Posterior cingulate gyrus (tissue), 11 donors: ENCODE measurements around the gene GPR85.
A peak's percentile ranks its signal among the peaks of the same experiment; 100 is the strongest.
"Not testable (repeated sequence)": the region's sequence is repeated elsewhere in the genome, so short reads cannot be mapped to it uniquely, and the experiment has no call there.

Source experiments
- DNase-seq, 10 donors: peaks; one replicate each; pipeline versions ENCODE4 v3.0.0 to v3.0.0-alpha.2; 2020 to 2021; ENCODE audit warnings: mixed read lengths in 3 of 10
- intact Hi-C: fragments of 100-400 bp; cut with DNase I; formaldehyde crosslinking; loops from one replicate; pipeline ENCODE4 v1.15.1; 2023

Gene GPR85

DNA sequence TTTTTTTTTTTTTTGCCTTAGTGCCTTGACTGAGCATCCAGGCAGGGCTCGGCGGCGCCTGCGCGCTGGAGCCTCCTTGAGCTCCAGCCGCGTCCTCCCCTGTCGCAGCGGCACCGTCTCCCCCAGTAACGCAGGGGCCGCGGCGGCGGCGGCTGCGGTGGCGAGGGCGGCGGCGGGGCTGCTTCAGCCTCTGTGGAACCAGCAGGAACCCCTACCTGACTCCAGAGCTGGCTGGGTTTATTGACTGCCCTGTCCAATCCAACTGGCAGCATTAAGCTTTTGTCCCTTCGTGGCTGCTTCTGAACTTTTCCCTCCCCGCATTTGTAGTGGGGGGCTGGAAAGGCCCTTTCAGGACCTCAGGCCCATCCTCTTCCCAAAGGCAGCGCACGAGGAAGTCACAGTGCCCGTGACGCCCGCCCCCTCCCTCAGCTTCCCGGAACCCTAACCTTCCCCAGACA is at the start of gene GPR85:
TSS of gene GPR85 (minus strand) at position 397 of the 458 bp plus-strand sequence. CDS start 2,106 bp downstream, outside the sequence.
- intact Hi-C loops: no loop called here
- DNase-seq: peak; percentile 22 to 95 (median 66)

DNA sequence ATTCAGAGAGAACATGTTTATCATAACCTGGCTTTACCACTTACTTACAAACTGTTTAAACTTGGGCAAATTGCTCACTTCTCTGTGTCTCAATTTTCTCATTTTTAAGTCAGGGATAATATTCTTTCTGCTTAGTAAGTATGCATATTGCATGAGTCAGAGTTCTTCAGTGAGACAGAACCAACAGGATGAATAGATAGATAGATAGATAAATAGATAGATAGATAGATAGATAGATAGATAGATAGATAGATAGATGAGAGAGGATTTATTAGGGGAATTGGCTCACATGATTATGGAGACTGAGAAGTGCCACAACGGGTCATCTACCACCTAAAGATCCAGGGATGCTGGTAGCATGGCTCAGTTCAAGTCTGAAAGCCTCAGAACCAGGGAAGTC is 47.4 kb upstream of the GPR85 start:
- DNase-seq: no peak
- intact Hi-C loops: no loop called here

DNA sequence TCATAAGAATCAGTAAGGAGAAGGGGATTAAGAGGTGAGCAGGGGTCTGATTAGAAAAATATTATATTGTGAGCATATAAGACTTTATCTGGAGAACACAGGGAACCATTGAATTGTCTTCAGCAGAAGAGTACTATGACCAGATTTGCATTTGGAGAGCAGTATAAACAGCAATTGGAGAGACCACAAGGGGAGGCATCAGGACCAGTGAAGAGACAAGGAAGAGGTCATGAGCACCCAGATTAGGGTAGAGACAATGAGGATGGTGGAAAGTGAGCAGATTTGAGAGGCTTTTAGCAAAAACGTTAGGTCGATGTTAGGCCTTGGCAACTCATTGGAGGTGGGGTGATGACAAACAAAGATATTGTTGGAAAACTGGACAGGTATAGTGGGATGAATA is 44.7 kb upstream of the GPR85 start:
- intact Hi-C loops: no loop called here
- DNase-seq: no peak

- intact Hi-C loops: no loop called here
- DNase-seq: no peak
Measured at GRCh38 chr7:113128031-113128430, 41.4 kb upstream of the GPR85 start.

DNA sequence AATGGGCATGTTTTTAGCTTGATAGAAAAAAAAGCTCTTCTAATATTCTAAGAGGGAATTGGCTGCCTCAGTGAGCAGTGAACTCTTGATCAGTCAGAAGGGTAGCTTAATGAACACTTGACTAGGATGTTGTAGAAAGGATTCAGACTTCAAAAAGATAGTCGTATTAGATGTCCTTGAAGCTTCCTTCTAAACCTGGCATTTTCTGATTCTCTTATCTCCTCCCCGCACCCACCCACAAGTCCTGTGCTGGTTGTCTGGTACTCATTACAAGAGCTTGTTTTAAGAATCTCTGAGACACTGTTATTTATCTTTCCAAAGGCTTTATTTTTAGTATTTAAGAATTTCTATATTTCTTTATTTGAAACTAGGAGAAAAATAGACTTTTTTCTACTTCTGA is 39.1 kb upstream of the GPR85 start:
- no peak for DNase-seq
- intact Hi-C loops: no loop called here

- intact Hi-C loops: no loop called here
- no peak for DNase-seq
Measured at GRCh38 chr7:113122744-113123143, 36.1 kb upstream of the GPR85 start.

- intact Hi-C loops: no loop called here
- no peak for DNase-seq
Measured at GRCh38 chr7:113120647-113121046, 34.0 kb upstream of the GPR85 start.

GRCh38 chr7:113119429-113119828 is 32.8 kb upstream of the GPR85 start:
- intact Hi-C loops: loop anchor here (10.0 kb wide), 1 partner anchor 175 kb away; no protein-coding TSS in a partner anchor
- no peak for DNase-seq

- peak; percentile 86 to 99 (median 92) for DNase-seq
- intact Hi-C loops: loop anchor here (10.0 kb wide), 1 partner anchor 174 kb away; no protein-coding TSS in a partner anchor
Measured at GRCh38 chr7:113118074-113118959, 31.7 kb upstream of the GPR85 start, which contains the start of gene SMIM30. Gene SMIM30, minus strand, starts transcription at chr7:113118554. Its CDS starts 976 bp downstream, at chr7:113117578.

DNA sequence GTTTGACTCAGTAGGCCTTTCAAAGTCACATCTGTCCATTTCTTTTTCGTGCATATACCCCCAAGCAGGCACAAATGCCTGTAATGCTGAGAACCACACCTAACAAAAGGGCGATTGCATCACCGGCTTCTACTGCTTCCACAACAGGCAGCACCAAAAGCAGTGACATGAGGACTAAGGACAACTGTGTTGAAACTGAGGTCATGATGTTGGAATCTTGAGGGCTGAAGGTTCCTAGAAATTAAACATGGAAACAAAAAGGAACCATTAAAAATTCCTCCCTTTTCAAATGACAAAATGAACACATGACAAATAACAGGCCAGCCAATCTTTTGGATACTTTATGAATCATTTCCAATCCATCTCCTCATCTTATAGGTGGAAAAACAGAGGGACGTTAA is 30.7 kb upstream of the GPR85 start:
- not testable (repeated sequence) for DNase-seq
- intact Hi-C loops: loop anchor here (10.0 kb wide), 1 partner anchor 173 kb away; no protein-coding TSS in a partner anchor

DNA sequence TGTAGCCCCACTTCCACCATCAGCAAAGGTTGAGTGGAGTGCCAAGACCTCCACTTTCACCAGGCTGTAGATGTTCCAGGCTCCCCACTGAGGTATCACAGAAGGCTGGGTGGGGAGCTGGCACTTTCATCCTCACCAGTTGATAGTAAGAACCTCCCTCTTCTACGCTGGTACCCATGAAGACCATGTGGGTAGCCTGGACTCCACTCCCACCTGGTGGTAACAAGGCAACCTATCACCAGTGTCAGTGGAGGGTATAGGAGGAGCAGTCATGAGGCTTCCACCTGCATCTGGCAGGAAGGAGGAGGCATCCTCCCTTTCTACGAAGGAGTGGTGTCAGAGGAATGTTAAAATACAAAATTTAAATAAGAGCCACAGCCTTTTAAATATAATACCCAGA is 27.3 kb upstream of the GPR85 start:
- DNase-seq: no peak
- intact Hi-C loops: loop anchor here (10.0 kb wide), 1 partner anchor 169 kb away; no protein-coding TSS in a partner anchor

- intact Hi-C loops: loop anchor here (10.0 kb wide), 1 partner anchor 165 kb away; no protein-coding TSS in a partner anchor
- DNase-seq: no peak
Measured at GRCh38 chr7:113109718-113110117, 23.1 kb upstream of the GPR85 start.

DNA sequence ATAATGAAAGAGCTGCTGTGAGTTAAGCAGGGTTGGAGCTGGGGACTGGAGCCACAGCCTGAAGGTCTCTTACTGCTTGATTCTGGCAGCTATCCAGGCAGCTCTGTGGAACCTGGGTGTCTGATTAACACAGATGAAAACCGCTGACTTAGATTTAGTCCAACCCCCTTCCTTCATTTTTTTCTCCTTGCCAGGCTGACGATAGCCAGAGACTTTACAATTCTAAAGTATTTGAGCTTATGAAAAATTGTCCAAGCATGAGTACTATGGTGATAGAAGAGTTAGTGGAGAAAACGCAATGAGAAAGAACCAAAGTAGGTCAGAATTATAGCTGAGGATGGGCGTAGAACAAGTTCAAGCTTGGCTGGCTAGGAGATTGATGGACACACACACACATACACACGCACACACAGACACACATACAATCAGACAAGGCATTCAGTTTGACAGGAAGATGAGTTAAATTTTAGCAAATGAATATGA is 13.5 kb upstream of the GPR85 start:
- intact Hi-C loops: no loop called here
- no peak for DNase-seq

DNA sequence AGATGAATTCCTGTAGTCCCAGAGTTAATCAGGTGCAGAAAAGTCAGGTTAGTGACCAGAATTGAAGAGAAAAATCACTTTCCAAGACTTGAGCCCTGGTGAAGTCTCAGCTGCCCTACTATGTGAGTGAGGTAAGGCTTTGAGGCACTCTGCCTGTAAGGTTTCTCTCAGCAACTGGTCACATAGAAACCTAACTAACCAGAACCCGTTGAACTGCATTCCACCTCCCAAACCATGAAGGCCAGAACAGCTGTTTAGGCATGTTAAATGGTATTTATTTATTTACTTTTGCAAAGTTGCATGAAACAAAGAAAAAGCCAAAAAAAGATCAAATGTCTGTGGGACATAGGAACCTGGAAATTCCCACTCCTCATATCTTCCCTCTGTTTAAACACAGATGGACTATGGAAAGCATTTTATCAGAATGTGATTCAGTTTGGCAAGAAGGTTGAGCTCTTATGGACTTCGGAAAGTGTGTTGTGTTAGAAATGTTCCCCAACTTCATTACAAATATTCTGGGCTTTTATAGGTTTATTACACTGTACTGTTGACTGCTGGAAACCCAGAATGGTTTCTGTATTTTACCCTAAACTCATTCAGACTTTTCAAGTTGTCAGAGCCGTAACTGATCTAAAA is 12.8 kb upstream of the GPR85 start:
- no peak for DNase-seq
- intact Hi-C loops: no loop called here

DNA sequence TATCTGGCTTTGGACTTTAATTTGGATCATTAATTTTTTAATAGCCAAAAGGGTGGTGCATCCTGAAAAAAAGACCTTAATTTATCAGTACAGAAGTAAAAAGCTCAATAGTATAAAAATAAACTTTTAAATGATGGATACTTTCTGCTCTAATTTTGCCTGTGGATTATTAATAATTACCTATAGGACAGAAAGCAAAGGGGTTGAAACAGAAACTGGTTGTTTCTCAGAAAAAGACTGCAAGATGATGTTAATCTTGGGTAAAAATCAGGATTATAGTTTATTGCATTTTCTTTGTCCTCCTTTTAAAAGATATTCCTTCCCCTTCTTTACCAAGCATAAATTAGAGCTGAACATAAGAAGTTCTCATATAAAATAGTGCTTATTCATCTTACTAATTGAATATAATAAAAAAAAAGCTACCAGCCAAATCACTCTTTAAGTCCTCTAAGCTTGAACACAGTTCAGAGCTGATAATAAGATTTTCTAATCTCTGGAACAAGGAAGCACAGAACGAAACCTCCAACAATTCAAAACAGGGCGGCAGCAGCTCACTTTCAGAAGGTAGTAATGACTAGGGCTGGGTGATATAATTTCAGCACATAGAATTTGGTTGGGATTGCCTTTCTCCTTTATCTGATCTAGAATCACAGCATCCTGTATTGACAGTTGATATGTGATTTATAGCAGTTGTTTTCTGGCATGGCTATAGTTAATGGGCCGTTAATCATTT is 8.1 kb upstream of the GPR85 start:
- no peak for DNase-seq
- intact Hi-C loops: no loop called here

DNA sequence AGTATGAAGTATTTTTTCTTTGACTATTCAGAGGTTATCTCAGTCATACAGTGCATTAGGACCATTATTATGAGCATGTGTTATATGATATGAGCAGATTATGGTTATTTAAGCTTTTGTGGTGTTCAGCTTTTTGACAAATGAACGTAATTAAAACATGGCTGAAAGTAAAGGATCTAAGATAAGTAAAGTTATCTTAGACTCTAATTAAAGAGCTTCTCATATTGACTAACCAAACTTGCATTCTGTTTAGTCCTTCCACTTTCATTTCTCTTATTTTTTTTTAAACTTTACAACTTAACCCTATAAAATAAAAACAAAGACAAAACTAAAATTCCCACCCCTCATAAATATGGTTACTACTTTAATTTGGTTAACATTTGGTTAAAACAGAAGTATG is 6.9 kb upstream of the GPR85 start:
- intact Hi-C loops: no loop called here

DNA sequence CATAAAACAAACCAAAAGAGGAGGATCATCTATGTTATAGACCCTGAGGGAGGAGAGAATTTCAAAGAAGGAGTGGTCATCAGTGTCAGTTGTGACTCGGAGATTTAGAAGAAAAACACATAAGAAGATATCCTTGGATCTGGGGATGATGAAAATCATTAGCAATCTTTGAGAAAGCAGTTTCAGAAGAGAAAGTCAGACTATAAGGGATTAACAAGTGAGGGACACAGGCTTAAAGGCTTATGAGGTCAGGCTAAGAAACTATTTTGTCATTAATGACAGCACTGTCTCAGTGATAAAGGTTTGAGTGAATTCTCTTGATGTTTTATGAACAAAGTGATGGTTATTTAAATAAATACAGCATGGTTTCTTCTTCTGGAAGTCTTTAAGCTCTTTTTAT is 6.1 kb upstream of the GPR85 start:
- DNase-seq: no peak
- intact Hi-C loops: no loop called here

More for the DNA sequence above, 6.9 kb upstream of the GPR85 start:
- no peak for DNase-seq

DNA sequence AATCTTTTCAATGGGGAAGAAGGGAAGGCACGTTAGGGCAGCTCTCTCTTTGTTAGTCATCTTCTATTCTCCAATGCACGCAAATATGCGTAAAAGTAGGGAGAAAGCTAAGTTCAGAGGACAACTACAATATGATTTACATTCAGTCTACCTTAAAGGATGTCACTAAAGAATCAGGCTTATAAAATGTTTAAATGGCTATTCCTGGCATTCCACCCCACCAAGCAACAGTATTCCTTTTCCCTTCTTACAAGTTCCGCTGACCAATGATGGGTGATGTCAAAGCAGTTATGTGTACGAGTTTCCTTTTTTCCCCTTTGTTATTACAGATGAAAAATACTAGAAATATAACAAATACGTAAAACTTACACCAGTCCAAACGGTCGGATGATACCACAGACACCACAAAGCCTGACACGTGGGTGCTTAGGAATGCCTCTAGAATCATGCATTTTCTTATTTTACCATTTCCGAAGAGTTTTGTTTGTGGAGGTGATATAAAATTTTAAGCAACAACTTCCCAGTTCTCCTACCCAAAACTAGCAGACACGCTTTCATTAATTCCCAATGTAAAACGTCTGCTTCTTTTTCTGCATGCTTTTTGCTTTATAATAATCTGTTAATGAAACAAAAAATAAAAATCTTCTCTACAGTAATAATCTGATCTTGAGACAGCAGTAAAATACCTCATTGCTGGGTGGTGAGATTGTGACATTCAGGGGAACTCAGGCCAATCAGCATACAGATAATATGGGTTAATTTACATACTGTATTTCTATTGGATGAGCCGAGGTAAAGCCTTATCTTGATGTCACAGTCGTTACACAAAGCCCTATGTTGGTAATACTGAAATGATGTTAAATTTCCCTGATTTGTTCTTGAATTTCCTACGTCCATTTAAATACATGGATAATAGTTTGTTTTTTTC is 708 bp upstream of the GPR85 start:
- no peak for DNase-seq
- intact Hi-C loops: no loop called here

DNA sequence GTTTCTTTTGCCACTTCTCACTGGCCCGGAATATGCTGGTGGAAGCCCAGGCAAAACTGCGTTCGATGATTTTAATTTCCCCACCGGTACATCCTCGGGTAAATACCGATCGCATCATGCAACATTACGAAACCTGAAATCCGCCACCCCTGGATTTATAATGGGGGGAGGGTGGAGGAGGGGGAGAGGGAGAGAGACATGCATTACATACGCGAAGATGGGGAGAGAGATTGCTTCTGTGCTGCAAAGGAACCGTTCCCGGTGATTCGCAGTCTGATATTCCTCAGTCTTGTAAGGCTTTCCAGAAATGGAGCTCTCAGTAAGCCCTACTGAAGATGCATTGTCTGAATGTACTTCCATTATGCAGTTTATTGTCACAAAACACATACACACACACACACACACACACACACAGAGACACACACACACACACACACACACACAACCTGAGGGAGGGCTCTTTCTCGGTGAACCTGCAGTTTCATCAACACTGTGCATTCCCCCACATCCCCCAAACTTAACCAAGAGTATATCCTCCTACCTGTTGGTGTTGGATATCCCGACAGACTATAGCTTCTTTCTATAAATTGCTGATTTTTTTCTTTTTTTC is 741 bp downstream of the GPR85 start:
- intact Hi-C loops: no loop called here
- peak in 6 of 10 donors; percentile 12 to 71 (median 21) for DNase-seq
